NT2/D1 (cell line): ENCODE data around the gene PRC1.
A peak's percentile ranks its signal among the peaks of the same experiment; 100 is the strongest.
"Not testable (repeated sequence)": the region's sequence is repeated elsewhere in the genome, so short reads cannot be mapped to it uniquely, and the experiment has no call there.

Source experiments
- DNase-seq: peaks from one replicate; pipeline ENCODE4 v3.0.0-alpha.2; 2011; ENCODE audit warnings: low read depth, low spot score
- H3K27me3 ChIP-seq: 2 replicates; pipeline ENCODE4 v1.6.0; 2011; ENCODE audit warnings: mild to moderate bottlenecking; ENCODE audit not compliant: insufficient read length, insufficient read depth
- H3K36me3 ChIP-seq: 2 replicates; pipeline ENCODE4 v1.6.1; 2011; ENCODE audit warnings: mild to moderate bottlenecking, low read length, mixed read lengths; ENCODE audit not compliant: insufficient read depth, insufficient read length
- H3K4me1 ChIP-seq: 2 replicates; pipeline ENCODE4 v1.5.1; 2011; ENCODE audit not compliant: insufficient read depth, insufficient read length
- H3K4me3 ChIP-seq: 2 replicates; pipeline ENCODE4 v1.5.1; 2011; ENCODE audit warnings: low read depth; ENCODE audit not compliant: insufficient read length
- H3K9ac ChIP-seq: 2 replicates; pipeline ENCODE4 v1.6.0; 2011; ENCODE audit warnings: low read depth; ENCODE audit not compliant: insufficient read length
- H3K9me3 ChIP-seq: 2 replicates; pipeline ENCODE4 v1.5.1; 2011; ENCODE audit warnings: mild to moderate bottlenecking, low read length; ENCODE audit not compliant: insufficient read depth
- SUZ12 ChIP-seq: IDR thresholded peaks from 2 replicates; pipeline ENCODE4 v1.6.1; 2011; ENCODE audit not compliant: insufficient read length, insufficient read depth; ENCODE audit errors: extremely low read depth
- YY1 ChIP-seq: IDR thresholded peaks from 2 replicates; pipeline ENCODE4 v1.6.1; 2011; ENCODE audit not compliant: insufficient read length, insufficient read depth
- ZNF274 ChIP-seq: IDR thresholded peaks from 2 replicates; pipeline ENCODE4 v1.6.1; 2011; ENCODE audit warnings: mild to moderate bottlenecking, low read depth, low read length

The PRC1 gene

GRCh38 chr15:90934256-90934948, 59.9 kb downstream of the PRC1 start:
- Histone ChIP-seq H3K9ac (peak overlapping the region; percentile 72), H3K4me1 (peaks cover 8% of the 10 kb centered on the region)

GRCh38 chr15:90933301-90933700, 61.0 kb downstream of the PRC1 start:
- H3K9ac ChIP-seq = no peak overlapping the region
- no peak overlapping the region for H3K4me3 ChIP-seq
- peaks cover 8% of the 10 kb centered on the region for H3K4me1 ChIP-seq
- no peaks in the 10 kb centered on the region for H3K9me3 ChIP-seq
- peaks cover 18% of the 10 kb centered on the region for H3K27me3 ChIP-seq
- no peak for DNase-seq
- peaks cover 20% of the 10 kb centered on the region for H3K36me3 ChIP-seq
- TF ChIP-seq ZNF274 = no peak
- no peak for TF ChIP-seq SUZ12
- TF ChIP-seq YY1 = no peak

More at GRCh38 chr15:90934256-90934948, 59.9 kb downstream of the PRC1 start:
- peak overlapping the region; percentile 77 for H3K4me3 ChIP-seq
- DNase-seq = peak; percentile 88
- peaks cover 18% of the 10 kb centered on the region for H3K27me3 ChIP-seq
- no peak for TF ChIP-seq SUZ12
- TF ChIP-seq ZNF274 = no peak
- TF ChIP-seq YY1 = no peak
- peaks cover 27% of the 10 kb centered on the region for H3K36me3 ChIP-seq
- no peaks in the 10 kb centered on the region for H3K9me3 ChIP-seq

DNA sequence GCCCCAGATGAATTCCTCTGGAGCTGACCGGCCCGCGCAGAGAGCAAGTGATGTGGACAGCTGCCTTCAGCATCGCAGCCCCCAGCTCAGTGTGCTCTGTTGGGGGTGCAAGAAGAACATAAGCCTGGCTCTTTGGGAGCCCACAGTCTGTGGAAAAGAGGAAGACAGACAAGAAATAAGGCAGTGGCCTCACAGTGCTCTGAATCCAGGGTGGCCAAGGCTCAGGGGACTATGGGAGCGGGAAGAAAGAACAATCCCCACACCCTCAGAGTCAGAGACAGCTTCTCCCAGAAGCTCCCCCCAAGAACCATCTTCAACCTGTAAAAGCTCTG, 61.7 kb downstream of the PRC1 start:
- peak overlapping the region; percentile 58 for H3K9ac ChIP-seq
- peak overlapping the region; percentile 76 for H3K4me3 ChIP-seq
- H3K4me1 ChIP-seq = peaks cover 8% of the 10 kb centered on the region
- H3K9me3 ChIP-seq = no peaks in the 10 kb centered on the region
- DNase-seq = no peak
- TF ChIP-seq SUZ12 (no peak), ZNF274 (no peak), YY1 (no peak)
- peaks cover 13% of the 10 kb centered on the region for H3K36me3 ChIP-seq
- H3K27me3 ChIP-seq = peaks cover 18% of the 10 kb centered on the region

GRCh38 chr15:90931828-90932659, 62.3 kb downstream of the PRC1 start, which contains the start of gene HDDC3:
HDDC3 (minus strand) TSS chr15:90932549; CDS start chr15:90932540, 9 bp downstream.
- Histone ChIP-seq H3K27me3 (peaks cover 18% of the 10 kb centered on the region), H3K9ac (peak within 1 kb of the TSS; percentile 80), H3K9me3 (no peaks in the 10 kb centered on the region), H3K36me3 (peaks cover 10% of the 10 kb centered on the region), H3K4me3 (peak within 1 kb of the TSS; percentile 76), H3K4me1 (peaks cover 8% of the 10 kb centered on the region)
- peak; percentile 79 for DNase-seq
- no peak for TF ChIP-seq SUZ12
- TF ChIP-seq ZNF274 = no peak
- TF ChIP-seq YY1 = no peak

- Histone ChIP-seq H3K4me3 (peak overlapping the region; percentile 76), H3K9ac (peak overlapping the region; percentile 80), H3K9me3 (no peaks in the 10 kb centered on the region), H3K4me1 (peaks cover 8% of the 10 kb centered on the region), H3K36me3 (peaks cover 4% of the 10 kb centered on the region), H3K27me3 (peaks cover 18% of the 10 kb centered on the region)
- DNase-seq = no peak
- TF ChIP-seq SUZ12 (no peak), YY1 (no peak), ZNF274 (no peak)
Measured at GRCh38 chr15:90931575-90931827, 62.8 kb downstream of the PRC1 start.

DNA sequence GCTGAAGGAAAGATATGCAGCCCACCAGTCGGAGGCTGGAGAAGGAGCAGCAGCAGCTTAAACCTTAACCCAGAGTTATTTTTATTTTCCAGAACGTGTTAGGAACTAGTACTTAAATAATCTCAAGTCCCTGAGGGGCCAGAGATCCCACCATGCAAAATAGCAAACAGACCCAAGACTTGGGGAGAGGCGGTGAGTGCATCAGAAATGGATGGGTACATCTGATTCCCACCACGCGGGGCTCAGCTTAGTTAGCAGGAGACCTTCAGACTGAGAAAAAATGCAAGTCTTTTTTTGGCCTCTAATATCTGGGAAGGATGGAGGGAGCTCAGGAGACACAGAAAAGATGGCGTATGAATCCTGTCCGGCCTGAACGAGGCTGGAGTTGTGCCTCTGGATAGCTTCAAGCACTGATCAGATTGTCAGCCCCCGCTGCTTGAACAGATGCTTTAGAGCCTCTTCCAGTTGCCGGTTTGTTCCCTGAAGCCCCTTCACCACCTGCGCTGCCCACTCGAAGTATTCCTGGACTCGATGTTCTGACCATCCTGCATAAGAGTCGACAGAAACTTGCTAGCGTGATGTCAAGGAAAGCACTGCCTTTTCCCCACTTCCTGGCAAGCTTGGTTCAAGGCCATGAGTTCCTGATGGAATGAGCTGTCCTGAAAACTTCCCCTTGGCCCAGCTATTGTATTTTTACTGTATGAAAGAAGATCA, 63.3 kb downstream of the PRC1 start:
- DNase-seq = no peak
- Histone ChIP-seq H3K9ac (no peak overlapping the region), H3K4me3 (peak overlapping the region; percentile 76), H3K36me3 (no peaks in the 10 kb centered on the region), H3K27me3 (peaks cover 18% of the 10 kb centered on the region), H3K9me3 (no peaks in the 10 kb centered on the region), H3K4me1 (peaks cover 6% of the 10 kb centered on the region)
- TF ChIP-seq YY1 (no peak), ZNF274 (no peak), SUZ12 (no peak)

DNA sequence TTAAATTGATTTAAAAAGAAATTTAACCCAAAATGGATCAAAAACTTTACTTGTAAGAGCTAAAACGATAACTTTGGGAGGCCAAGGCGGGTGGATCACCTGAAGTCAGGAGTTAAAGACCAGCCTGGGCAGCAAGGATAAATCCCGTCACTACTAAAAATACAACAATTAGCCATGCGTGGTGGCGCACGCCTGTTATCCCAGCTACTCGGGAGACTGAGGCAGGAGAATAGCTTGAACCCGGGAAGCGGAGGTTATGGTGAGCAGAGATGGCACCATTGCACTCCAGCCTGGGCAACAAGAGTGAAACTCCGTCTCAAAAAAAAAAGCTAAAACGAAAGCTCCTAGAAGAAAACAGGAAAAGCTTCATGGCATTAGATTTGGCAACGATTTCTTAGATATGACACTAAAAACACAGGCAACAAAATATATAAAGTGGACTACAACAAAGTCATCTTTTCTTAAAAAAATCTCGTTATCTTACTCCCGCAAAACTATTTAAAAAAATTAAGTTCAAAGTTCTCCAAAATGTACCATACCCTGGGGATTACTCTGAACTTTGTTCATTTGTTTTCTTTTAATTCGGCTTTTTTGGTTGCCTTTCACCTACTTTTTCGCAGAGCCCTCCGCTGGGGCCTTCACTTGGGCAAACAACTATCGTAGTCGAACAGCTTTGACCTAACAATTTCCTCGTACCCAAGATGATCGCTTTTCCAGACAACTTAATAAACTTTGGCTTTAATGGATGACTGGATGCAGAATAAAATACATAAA, 64.9 kb downstream of the PRC1 start:
- TF ChIP-seq ZNF274 (no peak), SUZ12 (no peak)
- Histone ChIP-seq H3K9ac (no peak overlapping the region), H3K27me3 (peaks cover 18% of the 10 kb centered on the region), H3K4me3 (no peak overlapping the region), H3K4me1 (peaks cover 6% of the 10 kb centered on the region), H3K36me3 (no peaks in the 10 kb centered on the region), H3K9me3 (no peaks in the 10 kb centered on the region)
- no peak for DNase-seq

DNA sequence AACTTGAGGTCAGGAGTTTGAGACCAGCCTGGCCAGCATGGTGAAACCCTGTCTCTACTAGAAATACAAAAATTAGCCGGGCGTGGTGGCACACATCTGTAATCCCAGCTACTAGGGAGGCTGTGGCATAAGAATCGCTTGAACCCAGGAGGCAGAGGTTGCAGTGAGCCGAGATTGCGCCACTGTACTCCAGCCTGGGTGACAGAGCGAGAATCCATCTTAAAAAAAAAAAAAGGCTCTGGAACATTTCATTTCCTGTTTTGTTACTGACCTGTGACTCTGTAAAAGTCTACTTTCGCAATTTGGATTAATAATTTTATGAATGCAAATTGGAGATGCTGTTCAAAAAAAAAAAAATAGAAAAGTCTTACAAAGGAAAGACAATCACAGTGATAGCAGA, 66.2 kb downstream of the PRC1 start:
- not testable (repeated sequence) for H3K27me3 ChIP-seq, DNase-seq, H3K4me3 ChIP-seq, H3K36me3 ChIP-seq, H3K9me3 ChIP-seq, H3K4me1 ChIP-seq, H3K9ac ChIP-seq

DNA sequence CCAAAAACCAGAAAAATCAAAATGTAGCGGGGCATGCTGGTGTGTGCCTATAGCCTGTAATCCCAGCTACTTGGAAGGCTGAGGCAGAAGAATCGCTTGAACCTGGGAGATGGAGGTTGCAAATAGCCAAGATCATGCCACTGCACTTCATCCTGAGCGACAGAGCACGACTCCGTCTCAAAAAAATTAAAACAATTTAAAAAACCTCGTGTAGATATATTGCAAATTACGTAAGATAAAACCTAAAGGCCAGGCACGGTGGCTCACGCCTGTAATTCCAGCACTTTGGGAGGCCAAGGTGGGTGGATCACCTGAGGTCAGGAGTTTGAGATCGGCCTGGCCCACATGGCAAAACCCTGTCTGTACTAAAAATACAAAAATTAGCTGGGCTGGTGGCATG, 67.6 kb downstream of the PRC1 start:
- H3K27me3 ChIP-seq, DNase-seq, H3K4me3 ChIP-seq, H3K36me3 ChIP-seq, H3K4me1 ChIP-seq, H3K9me3 ChIP-seq, H3K9ac ChIP-seq: not testable (repeated sequence)
